ENCODE measurements around the gene LRCH3. TPM values are rescaled to one million over a fixed set of nuclear protein-coding genes. Genes with fewer than 3 reads are reported as not detected.

LRCH3 gene
- total RNA-seq, 1 experiment from 2014 or later, result 75.8 TPM

GRCh38 chr3:197801891-197802778 is 11.1 kb downstream of the LRCH3 start:
- H3K27ac ChIP-seq (ENCODE audit: low read length), result no peak overlapping the region
- in situ Hi-C loops (cut with HindIII; ENCODE audit: low pct_unique_long_range_greater_than_20kb, low sequenced_read_pairs), result no loop called here

GRCh38 chr3:197802779-197803459 is 11.9 kb downstream of the LRCH3 start:
- DNase-seq (ENCODE audit: low read depth, low spot score), result no peak
- H3K27ac ChIP-seq (ENCODE audit: low read length), result no peak overlapping the region
- in situ Hi-C loops (cut with HindIII; ENCODE audit: low pct_unique_long_range_greater_than_20kb, low sequenced_read_pairs) (no loop called here), intact Hi-C loops (cut with micrococcal nuclease; ENCODE audit: unreplicated experiment) (no loop called here)
- CTCF ChIA-PET, result interaction anchor here (0.6 kb wide), 1 partner anchor 75 kb away, joined by 3 read pairs; no protein-coding TSS in a partner anchor
- POLR2A ChIA-PET, result no interaction called here
- peaks cover 10% of the 10 kb centered on the region; the same call in 1 of the 2 replicates for H3K4me1 ChIP-seq (ENCODE audit: control insufficient read depth, insufficient read depth, low read length)
- H3K4me3 ChIP-seq (ENCODE audit: low read depth in 2 of 2, low read length in 2 of 2), result no peak overlapping the region
- no peaks in the 10 kb centered on the region for H3K27me3 ChIP-seq (ENCODE audit: control insufficient read depth, insufficient read depth, low read length)
- no peaks in the 10 kb centered on the region for H3K9me3 ChIP-seq (ENCODE audit: control insufficient read depth, insufficient read depth, low read depth, low read length)
- BruUV-seq (replicated peaks), result no TSS peak
- 0 out of 2 replicates have a peak, but pooled peaks have one; percentile 52 for ATAC-seq
- no peaks in the 10 kb centered on the region for H3K36me3 ChIP-seq (ENCODE audit: control insufficient read depth, insufficient read depth, low read length)
- TF ChIP-seq POLR2AphosphoS5 (IDR thresholded peaks at IDR 0.05; ENCODE audit: low read depth, low read length), result no peak
- TF ChIP-seq, protein P1, sequence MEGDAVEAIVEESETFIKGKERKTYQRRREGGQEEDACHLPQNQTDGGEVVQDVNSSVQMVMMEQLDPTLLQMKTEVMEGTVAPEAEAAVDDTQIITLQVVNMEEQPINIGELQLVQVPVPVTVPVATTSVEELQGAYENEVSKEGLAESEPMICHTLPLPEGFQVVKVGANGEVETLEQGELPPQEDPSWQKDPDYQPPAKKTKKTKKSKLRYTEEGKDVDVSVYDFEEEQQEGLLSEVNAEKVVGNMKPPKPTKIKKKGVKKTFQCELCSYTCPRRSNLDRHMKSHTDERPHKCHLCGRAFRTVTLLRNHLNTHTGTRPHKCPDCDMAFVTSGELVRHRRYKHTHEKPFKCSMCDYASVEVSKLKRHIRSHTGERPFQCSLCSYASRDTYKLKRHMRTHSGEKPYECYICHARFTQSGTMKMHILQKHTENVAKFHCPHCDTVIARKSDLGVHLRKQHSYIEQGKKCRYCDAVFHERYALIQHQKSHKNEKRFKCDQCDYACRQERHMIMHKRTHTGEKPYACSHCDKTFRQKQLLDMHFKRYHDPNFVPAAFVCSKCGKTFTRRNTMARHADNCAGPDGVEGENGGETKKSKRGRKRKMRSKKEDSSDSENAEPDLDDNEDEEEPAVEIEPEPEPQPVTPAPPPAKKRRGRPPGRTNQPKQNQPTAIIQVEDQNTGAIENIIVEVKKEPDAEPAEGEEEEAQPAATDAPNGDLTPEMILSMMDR (IDR thresholded peaks at IDR 0.05), result peak; percentile 4; the same call in 1 of the 2 replicates
- TF ChIP-seq REST (IDR thresholded peaks at IDR 0.05; ENCODE audit: insufficient read depth in 1 of 2, low read depth in 2 of 2, low read length in 1 of 2), result no peak
- TF ChIP-seq SIN3A (IDR thresholded peaks at IDR 0.05; ENCODE audit: borderline replicate concordance, insufficient read depth, low read depth, low read length), result no peak

More at GRCh38 chr3:197801891-197802778, 11.1 kb downstream of the LRCH3 start:
- H3K4me1 ChIP-seq (ENCODE audit: control insufficient read depth, insufficient read depth, low read length), result peaks cover 10% of the 10 kb centered on the region; the same call in 1 of the 2 replicates
- H3K36me3 ChIP-seq (ENCODE audit: control insufficient read depth, insufficient read depth, low read length), result no peaks in the 10 kb centered on the region
- no peak overlapping the region for H3K4me3 ChIP-seq (ENCODE audit: low read depth in 2 of 2, low read length in 2 of 2)
- H3K9me3 ChIP-seq (ENCODE audit: control insufficient read depth, insufficient read depth, low read depth, low read length), result no peaks in the 10 kb centered on the region
- ATAC-seq, result peak; percentile 49; the same call in 1 of the 2 replicates
- ChIA-PET POLR2A (no interaction called here), CTCF (interaction anchor here (0.6 kb wide), 1 partner anchor 74 kb away, joined by 3 read pairs; no protein-coding TSS in a partner anchor)
- TF ChIP-seq REST (IDR thresholded peaks at IDR 0.05; ENCODE audit: insufficient read depth in 1 of 2, low read depth in 2 of 2, low read length in 1 of 2) (no peak), SIN3A (IDR thresholded peaks at IDR 0.05; ENCODE audit: borderline replicate concordance, insufficient read depth, low read depth, low read length) (no peak), TCF7L2 (IDR thresholded peaks at IDR 0.05; ENCODE audit: low read depth, low read length) (no peak), POLR2AphosphoS5 (IDR thresholded peaks at IDR 0.05; ENCODE audit: low read depth, low read length) (no peak)
- TF ChIP-seq, protein P1 (IDR thresholded peaks at IDR 0.05), result peak; percentile 68
- H3K27me3 ChIP-seq (ENCODE audit: control insufficient read depth, insufficient read depth, low read length), result no peaks in the 10 kb centered on the region
- intact Hi-C loops (cut with micrococcal nuclease; ENCODE audit: unreplicated experiment), result no loop called here
- no peak for DNase-seq (ENCODE audit: low read depth, low spot score)
- no TSS peak for BruUV-seq (replicated peaks)
